ENCODE results near the gene STOML1.
"Not testable (repeated sequence)": the region's sequence is repeated elsewhere in the genome, so short reads cannot be mapped to it uniquely, and the experiment has no call there.

STOML1 gene

DNA sequence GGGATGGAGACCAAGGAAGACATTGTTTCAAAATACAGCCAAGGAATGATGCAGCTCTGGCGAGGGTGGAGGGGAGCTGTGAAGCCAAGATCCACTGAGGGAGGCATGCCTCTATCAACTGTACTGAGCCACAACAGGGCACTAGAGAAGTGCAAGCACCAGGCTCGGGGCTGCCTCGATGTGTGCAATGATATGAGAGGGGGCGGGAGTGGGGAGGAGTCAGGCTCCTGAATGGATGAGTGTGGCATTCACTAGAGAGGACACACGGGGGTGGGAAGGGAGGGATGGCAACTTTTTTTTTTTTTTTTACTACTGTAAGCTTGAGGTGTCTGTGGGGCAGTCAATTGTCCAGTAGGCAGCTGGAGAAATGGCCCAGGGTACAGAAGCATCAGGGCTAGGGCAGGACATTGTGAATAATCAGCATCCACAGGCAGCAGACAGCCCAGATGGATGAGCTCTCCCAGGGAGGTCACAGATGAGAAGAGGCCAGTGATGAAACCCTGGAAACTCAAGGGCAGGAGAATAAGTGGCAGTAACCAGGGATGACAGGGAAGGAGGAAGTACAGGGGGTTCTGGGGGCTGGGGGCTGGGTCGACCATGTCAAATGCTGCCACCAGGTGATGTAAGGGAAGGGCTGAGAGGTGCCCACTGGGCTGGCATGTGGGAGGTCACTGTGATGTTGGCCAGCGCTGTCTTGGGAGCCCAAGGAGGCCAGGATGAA is 5.9 kb downstream of the STOML1 start:
- no peak for DNase-seq

DNA sequence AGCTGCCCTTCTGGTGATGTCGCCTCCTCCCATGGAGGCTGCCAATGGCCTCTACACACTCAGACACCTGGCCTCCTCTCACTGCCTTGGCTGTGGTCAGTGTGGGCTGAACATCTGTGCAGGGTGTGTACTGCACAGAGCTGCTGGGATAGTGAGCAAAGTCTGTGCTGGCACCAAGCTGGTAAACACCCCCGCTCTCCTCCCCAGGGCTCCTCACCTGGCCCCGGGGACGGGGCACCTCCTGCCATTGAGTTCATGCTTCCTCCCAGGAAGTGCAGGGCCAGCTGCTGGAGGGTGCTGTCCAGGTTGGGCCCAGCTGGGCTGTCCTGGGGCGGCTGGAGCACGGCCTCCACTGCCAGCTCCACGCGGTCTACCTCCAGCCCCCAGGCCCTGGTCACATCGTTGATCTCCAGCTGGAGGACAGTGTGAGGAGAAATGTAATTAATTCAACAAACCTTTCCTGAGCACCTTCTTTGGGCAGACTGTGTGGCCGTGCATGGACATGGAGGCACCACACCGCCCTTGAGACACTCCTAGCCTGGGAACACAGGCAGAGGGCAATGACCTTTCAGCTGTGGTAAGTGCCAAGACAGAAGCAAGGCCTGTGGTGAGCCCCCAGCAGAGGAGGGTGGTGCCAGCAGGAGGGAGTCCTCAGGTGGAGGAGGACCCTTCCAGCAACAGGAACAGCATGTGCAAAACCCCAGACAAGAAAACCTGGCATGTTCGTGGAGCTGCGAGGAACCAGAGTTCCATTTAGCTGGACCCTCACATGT is 6.8 kb downstream of the STOML1 start:
- DNase-seq, result no peak

DNA sequence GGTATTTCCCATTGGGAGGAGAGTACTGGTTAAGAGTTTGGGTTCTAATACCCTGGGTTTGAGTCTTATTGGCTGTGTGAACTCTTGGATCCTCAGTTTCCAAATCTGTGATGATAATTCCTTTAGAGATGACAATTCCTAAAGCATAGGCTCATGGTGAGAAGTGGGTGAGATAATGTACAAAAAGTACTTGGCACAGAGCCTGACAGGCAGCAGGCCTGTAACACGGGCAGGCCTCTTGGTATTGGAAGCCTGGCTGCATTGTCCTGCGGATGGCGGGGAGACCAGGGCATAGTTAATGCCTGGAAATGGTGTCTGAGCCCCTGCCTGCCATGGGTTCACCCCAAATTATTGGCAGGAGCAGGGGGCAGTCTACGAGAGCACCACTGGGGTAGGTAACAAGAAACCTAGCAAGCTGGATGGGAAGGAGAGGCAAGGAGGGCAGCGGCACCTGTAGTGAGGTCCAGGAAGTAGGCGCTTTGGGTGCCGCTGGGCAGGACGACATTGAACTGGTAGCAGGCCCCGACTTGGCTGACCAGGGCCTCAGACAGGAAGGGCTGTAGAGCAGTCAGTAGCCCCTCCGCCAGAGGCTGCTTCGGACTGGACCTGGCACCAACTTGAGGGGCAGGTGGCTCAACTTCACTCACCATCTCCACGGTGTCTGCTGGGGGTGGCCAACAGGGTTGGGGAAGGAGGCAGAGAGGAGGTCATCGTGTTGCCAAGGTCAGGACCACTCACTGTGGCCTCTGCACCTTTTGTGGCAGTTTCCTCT is 7.7 kb downstream of the STOML1 start:
- no peak for DNase-seq

DNA sequence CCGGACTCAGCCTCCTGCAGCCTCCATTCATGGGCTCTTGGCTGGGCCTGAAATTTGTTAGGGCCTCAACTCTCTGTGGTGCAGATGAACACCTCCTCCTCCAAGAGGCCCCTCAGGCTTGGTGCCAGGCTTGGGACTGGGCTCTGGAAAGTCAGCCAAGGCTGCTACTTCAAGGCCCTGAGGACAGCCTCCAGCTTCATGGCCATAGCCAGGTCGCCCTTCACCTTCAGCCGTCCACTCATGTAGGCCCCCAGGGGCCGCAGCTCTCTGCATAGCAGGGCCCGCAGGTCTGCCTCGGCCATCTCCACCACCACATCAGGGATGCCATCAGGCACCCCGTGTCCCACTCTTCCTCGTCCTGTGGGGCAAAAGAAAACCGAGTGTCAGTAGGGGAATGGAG is 8.3 kb downstream of the STOML1 start:
- no peak for DNase-seq

GRCh38 chr15:73983211-73983727 is 8.8 kb downstream of the STOML1 start:
- no peak for DNase-seq

DNA sequence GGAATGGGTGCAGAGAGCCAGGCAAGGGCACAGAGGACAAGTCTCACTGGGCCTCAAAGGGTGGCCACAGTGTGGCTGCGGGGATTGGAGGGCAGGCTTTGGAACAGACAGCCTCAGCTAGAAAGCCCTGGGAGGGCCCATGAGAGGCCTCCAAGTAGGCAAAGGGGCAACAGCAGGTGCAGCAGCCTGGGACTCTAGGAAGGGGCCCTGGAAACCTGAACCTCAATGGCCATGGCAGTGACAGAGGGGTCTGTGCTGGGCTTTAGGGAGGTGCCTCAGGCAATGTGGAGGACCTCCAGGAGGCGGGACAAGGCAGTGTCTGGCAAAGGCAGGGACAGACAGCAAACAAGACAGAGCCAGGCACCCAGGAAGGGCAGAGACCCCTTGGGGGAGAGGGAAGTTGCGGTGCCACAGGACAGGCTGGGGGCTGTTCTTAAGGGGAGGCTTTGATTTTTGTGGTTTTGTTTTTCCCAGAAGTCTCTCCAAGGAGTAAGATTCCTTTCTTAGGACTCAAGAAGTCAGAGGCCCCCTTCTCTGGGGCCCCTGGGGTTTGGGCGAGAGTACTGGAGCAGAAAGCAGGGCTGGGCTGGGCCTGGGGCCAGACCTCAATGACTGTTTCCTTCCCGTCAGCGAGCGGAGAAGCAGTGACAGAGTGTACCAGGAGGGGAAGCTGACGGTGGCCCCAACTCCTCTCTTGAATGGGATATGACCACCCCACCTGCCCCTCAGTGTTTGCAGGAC is 9.7 kb downstream of the STOML1 start:
- DNase-seq, result no peak

DNA sequence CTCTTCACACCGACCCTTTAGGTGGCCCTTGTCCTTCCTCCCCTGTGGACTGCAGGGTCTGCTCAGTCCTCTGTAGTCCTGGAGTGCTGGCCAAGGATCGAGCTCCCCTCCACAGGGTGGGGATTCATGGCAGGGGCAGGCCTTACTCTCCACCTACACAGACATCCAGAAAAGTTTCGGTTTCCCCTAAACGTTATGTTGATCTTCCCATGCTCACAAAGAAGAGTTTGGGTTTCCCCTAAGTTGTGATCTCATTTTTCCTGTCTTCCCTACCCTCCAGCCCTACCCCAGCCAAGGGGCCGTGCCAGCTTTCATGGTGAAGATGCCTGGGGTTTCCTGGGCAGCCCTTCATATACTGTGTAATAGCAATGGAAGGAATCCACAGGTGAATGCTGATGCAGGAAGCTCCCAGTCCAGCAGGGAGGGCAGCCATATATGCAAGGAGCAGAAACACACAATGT is 10.3 kb downstream of the STOML1 start:
- no peak for DNase-seq

GRCh38 chr15:73979636-73980035 is 12.5 kb downstream of the STOML1 start:
- no peak for DNase-seq

DNA sequence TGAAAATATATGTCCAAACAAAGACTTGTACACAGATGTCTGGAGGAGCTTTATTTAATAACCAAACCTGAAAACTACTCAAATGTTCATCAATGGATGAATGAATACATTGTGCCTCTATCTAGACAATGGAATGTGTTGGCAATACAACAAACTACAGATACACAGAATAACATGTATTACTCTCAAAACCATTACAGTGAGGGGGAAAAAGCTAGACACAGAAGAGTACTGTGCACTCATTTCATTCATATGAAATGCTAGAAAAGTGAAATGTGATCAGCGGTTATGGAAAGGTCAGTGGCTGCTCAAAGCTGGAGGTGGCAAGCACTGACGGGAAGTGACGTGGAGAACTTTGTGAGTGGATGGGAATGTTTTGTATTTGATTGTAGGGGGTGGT is 13.2 kb downstream of the STOML1 start:
- DNase-seq, result no peak

- DNase-seq, result not testable (repeated sequence)
Observed at GRCh38 chr15:73975440-73976125, 16.5 kb downstream of the STOML1 start.

DNA sequence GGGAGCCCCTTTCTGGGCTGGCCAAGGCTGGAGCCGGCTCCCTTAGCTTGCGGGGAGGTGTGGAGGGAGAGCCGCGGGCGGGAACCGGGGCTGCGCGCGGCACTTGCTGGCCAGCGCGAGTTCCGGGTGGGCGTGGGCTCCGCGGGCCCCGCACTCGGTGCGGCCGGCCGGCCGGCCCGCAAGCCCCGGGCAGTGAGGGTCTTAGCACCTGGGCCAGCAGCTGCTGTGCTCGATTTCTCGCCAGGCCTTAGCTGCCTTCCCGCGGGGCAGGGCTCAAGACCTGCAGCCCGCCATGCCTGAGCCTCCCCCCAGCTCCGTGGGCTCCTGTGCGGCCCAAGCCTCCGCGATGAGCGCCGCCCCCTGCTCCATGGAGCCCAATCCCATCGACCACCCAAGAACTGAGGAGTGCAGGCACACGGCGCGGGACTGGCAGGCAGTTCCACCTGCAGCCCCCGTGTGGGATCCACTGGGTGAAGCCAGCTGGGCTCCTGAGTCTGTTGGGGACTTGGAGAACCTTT is 18.4 kb downstream of the STOML1 start:
- not testable (repeated sequence) for DNase-seq

GRCh38 chr15:73972984-73973682 is 19.0 kb downstream of the STOML1 start:
- no peak for DNase-seq

DNA sequence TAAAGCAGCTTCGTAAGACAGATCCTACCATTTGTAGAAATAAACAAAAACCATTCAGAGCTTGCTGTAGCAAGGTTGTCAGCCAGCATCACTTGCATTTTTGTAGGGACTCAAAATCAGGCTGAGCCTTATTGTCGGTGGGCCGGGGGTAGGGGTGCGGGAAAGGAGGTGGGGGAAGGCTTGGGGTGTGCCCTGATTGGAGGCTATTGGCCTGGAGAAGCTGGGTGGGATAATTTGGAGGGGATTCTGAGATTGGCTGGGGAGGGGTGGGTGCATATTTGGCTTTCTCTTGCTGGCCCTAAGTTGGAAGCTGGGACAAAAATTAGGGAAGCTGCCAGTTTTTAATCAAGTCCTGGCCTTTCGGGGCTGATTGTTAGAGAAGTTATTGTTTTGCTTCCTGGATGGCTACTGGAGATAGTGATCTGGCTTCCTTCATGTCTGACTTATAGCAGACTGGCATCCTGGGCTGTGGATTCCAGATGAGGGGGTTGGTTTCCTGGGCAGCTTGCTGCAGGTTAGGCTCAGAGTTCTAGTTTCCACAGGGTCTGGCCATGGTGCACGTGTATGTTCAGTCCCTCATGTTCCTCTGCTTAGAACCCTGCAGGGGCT is 22.8 kb downstream of the STOML1 start:
- no peak for DNase-seq

- DNase-seq, result no peak
Observed at GRCh38 chr15:73968461-73968860, 23.6 kb downstream of the STOML1 start.

GRCh38 chr15:73965758-73966113 is 26.4 kb downstream of the STOML1 start:
- no peak for DNase-seq

- DNase-seq, result no peak
Observed at GRCh38 chr15:73965094-73965757, 26.9 kb downstream of the STOML1 start.

- DNase-seq, result peak; percentile 25
Observed at GRCh38 chr15:73964736-73965093, 27.4 kb downstream of the STOML1 start.

DNA sequence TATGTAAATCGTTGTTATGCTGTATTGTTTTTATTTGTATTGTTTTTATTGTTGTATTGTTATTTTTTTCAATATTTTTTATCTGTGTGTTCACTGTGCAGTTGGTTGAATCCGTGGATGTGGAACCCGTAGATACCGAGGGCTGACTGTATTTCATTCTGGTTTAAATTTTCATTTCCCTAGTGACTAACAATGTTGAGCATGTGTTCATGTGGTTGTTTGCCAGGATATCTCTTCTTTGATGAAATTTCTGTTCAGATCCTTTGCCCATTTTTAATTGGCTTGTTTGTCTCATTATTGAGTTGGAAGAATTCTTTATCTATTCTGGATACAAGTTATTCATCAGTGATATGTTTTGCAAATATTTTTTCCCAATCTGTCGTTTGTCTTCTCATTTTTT is 29.7 kb downstream of the STOML1 start:
- DNase-seq, result no peak

- DNase-seq, result not testable (repeated sequence)
Observed at GRCh38 chr15:73960472-73961070, 31.5 kb downstream of the STOML1 start.

DNA sequence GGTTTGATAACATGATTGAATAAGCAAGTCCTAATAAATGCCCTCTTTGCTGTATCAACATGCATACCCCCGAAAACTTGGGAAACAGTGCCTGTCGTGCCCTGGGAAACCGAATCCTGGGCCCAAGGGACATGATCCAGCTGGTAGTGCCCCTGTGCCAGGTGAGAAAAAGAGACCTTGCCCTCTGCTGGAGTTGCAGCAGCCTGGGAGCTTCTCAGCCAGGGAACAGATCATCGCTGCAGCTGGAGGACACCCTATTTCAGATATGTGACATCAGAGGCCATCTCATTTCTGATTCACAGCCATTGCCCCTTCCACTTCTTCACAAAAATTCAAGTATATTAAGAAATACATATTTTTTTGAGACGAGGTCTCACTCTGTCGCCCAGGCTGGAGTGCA is 32.3 kb downstream of the STOML1 start:
- no peak for DNase-seq

Measured in SIG-M5 (cell line).